GM18909 (cell line): ENCODE data around the gene INS.
"Not testable (repeated sequence)": the region's sequence is repeated elsewhere in the genome, so short reads cannot be mapped to it uniquely, and the experiment has no call there.

Experiments used
- ATAC-seq: cut with Tn5 transposase; IDR thresholded peaks from one replicate; pipeline ENCODE4 v1.9.1; 2021; ENCODE audit warnings: mild to moderate bottlenecking; ENCODE audit not compliant: unreplicated experiment, poor library complexity

INS gene

DNA sequence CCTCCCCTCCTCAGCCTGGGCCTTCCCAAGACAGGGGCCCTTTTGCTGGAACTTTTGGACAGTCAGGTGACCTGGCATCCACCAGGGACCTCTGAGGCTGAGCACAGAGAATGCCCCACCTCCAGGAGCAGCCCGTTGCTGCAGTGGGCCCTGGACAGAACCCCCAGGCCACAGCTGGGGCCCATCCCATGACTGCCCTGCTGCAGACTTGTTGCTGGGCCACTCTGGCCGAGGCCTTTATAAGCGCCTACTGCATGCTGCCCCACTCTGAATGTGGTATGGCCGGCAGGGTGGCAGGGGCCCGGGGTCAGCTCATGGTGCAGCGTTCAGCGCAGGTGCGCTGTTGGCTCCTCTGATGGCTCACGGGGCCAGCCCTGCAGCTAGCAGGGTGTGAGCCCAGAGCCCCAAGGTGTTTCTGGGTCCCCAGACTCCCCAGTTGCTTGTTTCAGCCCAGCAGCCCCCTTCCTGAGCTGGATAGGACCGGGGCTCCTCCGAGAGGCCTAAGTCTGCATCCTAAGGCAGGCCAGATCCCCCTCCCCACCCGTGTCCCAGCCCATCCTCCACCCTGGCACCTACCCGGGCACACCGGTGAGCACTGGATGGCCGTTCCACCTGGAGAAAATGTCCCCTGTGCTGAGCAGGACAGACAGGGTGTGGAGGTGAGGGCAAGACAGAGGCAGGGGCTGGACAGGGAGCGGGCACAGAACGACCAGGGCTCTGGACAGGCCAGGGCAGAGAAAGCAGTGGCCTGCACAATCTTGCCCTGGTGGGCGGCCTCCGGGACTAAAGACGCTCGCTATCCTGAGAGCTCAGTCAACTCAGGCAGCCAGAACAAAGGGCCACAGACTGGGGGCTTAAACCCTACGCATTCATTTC lies 38.7 kb upstream of the INS start:
- ATAC-seq = no peak

DNA sequence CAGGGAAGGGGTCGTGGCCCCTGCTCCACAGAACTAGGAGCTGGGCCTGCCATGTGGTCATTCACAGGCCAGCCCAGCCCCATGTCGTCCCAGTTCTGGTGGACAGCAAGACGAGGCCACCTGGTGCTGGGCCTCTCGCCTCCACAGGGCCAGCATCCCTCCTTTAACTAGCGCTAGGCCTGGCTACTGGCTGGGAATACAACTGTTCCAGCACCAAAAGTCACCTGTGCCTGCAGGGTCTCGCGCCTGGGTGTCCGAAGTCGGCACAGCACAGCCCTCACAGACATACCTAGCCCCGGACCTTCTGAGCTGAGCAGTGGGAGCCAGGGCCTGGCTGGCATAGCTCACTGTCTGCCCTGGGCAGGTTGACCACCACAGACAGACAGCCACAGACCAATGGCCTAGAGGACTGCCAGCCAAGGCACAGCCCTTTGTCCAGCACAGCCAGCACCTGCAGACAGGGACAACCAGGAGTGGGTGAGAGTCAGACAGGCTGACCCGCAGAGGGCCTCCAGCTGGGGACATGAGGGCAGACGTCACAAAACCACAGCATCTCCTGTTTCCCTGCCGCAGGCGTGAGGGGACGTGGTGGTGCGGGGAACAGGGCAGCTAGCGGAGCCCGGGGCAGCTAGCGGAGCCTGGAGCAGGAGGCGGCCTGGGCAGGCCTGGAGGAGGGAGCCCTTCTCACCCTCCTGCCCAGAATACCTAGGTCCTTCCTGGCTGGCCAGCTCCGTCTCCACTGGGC lies 37.8 kb upstream of the INS start:
- no peak for ATAC-seq

DNA sequence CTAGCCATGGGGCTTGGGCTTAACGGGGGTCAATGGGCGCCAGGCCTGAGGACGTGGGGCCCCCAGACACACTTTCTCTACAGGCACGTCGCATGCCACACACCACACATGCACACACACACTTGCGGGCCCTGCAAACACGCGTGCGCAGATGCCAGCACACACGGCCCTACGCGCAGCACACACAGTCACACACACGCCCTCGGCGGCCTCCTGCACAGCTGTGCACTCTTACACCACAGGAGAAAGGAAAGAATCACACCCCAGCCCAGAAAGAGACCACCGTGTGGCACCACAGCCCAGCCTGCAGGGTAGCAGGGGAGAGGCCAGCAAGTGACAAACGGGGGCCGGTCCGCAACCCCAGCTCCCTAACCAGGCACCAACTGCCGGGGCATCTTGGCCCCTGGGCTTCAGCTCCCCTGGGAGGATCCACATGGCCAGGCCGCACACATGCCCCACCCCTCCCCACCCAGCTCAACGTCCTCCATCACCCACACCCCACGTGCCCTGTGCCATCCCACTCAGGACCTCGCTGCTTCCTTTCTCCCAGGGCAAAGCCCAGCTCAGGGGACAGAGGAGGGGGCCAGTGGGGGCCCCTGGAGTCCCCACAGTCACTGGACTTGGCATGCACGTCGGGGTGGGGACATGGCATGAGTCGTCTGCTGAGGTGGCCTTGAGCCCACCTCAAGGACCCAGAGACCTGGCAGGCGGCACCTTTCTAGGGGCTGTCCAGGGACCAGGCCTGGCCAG lies 36.9 kb upstream of the INS start:
- ATAC-seq = no peak

DNA sequence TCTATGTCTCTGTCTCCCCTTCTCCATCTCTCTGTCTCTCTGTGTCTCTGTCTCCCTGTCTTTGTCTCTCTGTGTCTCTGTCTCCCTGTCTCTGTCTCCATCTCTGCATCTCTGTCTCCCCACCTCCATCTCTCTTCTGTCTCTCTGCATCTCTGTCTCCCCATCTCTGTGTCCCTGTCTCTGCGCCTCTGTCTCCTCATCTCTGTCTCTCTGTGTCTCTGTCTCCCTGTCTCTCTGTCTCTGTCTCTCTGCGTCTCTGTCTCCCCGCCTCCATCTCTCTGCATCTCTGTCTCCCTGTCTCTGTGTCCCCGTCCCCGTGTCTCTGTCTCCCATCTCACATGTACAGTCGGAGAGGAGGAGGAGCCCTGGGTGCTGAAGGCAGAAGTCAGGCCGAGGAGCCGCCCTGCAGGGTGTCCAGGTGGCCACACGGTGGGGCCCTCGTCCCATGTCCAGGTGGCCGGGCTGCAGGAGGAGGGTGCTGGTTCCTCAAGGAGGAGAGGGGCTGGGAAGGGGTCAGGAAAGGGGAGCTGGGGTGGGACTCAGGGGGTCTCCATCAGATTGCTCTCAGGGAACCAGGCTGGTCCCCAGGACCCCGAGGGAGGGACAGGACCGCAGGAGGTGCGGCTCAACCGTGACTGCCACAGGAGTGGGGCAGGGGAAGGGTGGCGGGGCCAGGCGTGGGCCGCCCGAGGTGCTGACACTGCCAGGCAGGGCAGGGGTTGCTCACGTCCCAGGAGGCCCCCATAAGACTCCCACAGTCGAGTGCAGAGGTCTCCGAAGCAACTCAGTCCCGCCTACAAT lies 36.2 kb upstream of the INS start:
- ATAC-seq = no peak

DNA sequence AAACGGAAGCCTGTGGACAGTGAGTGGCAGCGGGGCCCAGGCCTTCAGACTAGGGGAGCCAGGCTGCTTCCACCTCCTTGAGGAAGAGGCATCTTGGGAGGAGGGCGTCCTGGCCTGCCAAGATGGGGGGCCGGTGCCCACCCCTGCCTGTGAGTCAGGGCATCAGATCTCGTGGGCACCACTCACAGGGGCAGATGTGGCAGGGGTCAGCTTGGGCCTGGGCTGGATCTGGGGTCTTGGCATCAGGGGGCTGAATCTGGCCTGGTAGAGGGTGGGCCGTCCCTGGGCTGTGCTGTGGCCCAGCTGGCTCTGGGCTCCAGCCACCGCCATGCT lies 34.7 kb upstream of the INS start:
- ATAC-seq = no peak

DNA sequence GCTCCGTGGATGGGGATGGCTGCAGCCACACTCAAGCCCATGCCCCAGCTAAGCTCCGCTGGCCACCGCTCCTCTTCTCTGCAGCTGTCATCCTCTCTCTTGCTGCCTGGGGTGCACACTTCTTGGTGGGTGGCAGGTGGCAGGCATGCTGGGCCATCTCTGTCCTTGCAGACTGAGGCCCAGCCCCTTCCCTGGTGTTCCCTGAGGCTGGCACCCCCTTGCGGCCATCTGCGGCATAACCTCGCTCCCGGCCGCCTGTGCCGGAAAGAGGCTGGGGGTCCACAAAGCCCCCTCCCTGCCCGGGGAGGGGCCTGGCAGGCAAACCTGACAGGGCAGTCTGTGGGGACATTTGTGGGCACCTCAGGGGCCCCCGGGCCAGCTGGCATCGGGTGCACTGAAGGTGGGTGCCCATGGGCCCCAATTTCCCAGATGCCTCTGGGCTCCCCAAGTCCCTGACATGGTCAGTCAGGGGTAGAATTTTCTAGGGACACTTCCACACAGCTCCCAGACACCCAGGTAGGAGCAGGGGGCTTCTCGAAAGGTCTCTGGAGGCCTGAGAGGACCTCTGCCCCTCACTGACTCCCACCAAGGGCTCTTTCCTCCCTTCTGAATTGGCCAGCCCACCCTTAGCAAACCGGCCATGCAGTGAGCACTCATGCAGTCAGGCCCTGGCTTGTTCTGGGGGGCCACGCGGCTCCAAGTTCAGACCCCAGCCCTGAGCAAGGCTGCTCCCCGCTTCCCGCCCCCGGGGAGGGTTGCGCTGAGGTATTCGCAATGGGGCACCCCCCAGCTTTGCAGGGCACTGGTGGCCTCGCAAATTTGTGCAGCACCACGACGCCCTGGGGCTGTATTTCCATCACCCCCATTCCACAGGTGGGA lies 34.1 kb upstream of the INS start:
- no peak for ATAC-seq

DNA sequence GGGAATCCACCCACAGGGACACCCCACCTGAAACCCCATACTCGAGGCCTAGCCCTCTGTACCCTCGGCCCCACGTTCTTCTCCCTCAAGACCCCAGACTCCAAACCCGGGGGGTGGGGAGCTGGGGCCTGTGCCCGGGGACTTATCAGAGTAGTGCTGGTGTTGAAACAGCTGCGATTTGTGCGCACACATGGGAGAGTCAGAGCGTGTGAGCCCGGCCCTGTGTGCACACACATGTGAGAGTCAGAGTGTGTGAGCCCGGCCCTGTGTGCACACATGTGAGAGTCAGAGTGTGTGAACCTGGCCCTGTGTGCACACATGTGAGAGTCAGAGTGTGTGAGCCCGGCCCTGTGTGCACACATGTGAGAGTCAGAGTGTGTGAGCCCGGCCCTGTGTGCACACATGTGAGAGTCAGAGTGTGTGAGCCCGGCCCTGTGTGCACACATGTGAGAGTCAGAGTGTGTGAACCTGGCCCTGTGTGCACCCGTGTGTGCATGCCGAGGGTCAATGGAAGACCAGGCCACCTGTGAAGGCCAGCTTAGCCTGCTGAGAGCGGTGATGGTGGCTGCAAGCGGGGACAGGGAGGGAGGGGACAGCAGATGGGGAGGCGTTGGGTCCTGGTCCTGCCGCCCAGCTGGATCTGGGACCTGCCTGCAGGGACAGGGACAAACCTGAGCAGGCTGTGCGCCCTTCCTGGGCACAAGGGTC lies 33.0 kb upstream of the INS start:
- ATAC-seq = not testable (repeated sequence)

DNA sequence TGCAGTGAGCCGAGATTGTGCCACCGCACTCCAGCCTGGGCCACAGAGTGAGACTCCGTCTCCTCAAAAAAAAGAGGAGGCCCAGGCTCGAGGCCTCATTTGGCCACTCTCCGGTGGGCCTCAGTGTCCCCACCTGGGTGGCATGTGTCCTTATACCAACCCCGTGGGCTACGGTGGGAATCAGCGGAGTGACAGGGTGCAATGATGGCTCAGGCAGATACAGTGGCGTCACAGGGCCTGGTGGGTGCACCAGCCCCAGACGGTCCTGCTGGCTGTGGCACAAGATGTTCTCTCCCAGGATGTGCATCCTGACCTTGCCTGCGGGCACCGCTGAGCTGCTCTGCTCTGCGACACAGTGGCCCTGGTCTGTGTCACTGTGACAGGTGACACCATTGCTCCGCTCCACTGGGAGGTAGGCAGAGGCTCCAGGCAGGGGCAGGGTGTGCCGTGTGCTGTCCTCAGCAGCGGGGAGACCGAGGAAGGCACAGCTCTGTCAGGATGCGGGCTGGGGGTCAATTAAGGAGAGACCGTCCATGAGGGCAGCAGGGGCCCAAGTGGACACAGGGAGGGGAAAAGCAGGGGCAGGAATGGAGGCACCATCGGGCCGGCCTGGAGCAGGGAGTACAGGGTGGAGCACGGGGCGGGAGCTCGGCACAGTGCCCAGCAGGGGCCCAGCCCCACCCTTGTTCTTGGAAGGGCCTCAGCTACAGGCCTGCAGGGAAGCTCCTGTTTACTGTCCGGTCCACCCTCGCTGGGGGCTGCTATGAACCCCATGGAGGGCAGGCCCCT lies 32.3 kb upstream of the INS start:
- ATAC-seq = no peak

DNA sequence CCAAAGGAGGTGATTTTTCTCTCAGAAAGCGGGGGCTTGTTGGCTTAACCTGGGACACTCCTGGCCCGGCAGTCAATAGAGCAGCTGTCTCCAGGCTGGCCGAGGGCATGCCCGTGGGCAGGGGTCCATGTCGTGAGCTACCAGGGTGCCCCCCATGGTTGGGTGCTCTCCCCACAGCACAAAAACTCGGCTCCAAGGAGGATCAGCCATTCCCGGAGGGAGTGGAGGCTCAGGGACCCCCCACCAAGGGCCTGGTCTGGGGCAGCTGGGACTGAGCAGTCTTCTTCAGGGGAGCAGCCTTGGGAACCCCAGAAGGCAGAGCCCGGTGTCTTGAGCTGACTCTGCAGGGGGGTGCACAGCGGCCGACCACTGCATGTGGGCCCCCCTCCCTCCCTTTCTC lies 31.4 kb upstream of the INS start:
- ATAC-seq = no peak

DNA sequence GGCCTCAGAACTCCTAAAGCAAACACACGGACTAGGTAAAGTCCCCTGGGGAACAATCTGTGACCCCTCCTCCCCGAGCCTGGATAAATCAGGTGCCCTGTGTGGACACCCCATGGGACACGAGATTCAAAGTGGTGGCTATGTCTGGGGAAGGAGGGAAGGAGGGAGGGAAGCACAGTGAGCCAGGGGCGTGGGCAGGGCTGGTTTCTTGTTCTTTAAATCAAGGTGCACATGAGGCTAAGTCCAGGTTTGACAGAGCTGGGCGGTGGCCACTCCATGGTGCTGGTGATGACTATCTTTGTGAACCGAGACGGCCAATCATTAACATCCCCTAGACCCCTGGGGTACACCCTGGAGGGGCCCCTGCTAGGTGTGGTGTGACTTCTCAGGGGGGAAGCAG lies 30.9 kb upstream of the INS start:
- no peak for ATAC-seq

DNA sequence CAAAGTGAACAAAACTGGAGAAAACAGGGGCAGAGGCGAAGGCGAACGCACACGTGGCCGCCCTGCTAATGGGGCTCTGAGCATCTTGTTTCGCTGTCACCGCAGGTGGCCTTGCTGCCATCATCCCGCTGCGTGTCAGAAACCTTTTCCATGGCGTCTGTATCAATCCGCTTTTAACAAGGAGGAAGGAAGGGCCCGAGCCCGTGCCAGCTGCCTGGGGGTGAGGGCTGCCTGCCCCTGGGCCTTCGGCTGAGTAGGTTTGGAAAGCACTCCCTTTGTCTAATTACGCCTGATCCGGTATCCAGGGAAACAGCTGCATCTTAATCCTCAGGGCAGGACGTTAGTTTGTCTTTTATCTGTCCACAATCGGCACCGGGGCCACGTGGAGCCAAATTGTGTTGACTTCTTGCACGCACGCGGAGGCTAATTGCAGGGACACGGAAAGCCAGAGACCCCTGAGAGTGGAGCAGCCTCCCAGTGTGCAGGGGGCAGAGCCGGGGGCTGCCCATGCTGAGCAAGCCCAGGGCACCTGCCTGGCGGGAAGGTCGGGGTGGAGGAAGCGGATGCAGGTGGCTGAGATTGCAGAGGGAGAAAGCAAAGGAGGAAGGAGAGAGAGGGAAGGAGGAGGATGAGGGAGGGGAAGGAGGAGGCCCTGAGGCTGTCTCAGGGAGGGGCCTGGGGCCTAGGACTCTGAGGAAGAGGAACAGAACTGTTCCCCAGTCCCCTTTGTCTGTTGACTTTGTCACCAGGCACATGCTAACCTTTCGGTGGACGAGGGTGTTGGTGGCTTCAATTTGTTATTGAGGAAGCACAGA lies 29.9 kb upstream of the INS start:
- ATAC-seq = no peak

DNA sequence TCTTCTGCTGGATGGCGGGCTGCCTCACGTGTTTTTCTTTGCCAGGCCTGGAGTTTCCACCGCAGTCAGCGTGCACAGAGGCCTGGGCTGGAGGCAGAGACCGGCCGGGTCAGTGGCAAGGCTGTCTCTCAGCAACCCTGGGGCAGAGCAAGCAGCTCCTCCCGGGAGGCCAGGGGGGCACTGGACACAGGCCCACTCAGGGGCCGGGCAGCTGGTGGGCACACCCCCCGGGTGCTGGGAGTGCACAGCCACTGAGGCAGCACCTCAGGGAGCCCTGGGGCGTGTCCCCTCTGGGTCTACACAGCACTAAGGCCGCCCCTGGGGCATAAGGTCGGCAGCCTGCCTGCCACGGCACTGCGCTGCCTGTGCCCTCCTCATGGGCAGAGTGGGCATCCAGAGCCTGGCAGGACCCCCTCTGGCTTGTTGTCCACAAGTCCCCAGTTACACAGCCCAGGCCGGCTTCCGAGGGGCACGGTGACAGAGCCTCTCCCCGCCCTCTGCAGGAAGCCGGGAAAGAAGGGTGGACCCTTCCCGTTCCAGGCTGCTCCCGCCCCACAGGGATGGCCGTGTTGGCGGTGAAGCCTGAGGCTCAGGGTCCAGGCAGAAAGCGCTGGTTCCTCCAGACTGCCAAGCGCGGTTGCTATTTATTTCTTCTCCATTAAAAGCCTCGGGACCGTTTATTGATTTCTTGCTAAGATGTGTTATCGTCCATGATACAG lies 29.1 kb upstream of the INS start:
- ATAC-seq = no peak

DNA sequence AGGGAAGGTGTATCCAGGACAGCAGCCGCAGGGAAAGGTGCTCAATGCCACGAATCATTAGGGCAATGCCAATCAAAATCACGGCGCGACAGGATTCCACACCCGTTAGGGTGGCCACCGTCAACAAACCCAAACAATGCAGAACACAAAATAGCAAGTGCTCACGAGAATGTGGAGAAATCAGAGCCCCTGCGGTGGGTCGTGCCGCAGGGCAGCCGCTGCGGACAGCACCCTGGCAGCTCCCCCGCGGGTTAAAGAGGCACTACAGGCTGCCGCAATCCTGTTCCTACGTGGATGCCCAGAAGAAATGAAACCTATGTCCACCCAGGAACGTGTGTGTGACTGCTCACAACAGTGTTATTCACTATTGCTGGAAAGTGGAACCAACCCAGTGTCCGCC lies 27.7 kb upstream of the INS start:
- no peak for ATAC-seq

DNA sequence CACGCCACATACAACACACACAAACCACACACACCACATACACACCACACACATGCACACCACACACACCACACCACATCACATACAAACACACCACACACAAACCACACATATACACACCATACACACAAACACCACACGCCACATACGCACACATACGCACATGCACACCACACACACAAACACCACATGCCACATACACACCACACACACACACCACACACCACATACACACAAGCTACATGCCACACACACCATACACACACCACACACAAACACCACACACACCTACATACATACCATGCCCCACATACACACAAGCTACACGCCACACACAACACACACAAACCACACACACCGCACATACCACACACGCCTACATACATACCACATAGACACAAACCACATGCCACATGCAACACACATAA lies 26.3 kb upstream of the INS start:
- ATAC-seq = no peak

DNA sequence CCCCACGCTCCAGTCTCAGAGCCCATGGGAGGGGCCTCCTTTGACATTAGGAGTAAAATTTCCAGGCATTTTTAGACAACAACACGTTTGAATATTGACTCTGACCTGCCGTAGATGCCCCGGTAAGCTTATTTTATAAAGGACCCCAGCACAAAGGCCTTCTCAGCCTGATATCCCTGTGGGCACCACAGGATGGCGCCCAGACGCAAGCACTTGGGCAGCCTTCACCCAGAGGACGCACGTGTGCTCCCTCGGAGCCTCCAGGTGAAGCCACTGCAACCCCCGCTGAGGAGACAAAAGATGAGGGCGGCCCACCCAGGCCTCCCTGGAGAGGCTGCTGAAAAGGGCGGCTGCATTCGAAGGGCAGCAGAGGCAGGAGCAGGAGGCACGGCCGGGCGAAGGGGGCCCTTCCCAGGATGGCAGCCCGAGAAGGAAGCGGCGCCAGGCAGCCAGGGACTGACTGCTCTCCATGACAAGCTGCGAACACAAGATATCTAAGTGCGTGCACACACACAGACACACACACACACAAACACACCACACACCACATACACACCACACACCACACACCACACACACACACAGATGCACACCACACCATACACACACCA lies 25.8 kb upstream of the INS start:
- no peak for ATAC-seq
